HEK293T (cell line): Measurements from ENCODE around the gene LRRC59.

Source experiments
- BHLHE40 ChIP-seq: fragments of 450-650 bp; IDR thresholded peaks from 2 replicates; pipeline ENCODE4 v1.6.1; 2016; ENCODE audit warnings: mild to moderate bottlenecking, moderate library complexity, borderline replicate concordance
- CTBP1 ChIP-seq: fragments of 450-650 bp; IDR thresholded peaks from 2 replicates; pipeline ENCODE4 v1.6.1; 2016; ENCODE audit warnings: borderline replicate concordance
- ELF4 ChIP-seq: fragments of 450-650 bp; IDR thresholded peaks from 2 replicates; pipeline ENCODE4 v1.6.1; 2017; ENCODE audit warnings: antibody characterized with exemption
- FOXA1 ChIP-seq: fragments of 450-650 bp; IDR thresholded peaks from 2 replicates; pipeline ENCODE4 v1.6.1; 2016; ENCODE audit warnings: mild to moderate bottlenecking
- FOXK2 ChIP-seq: fragments of 450-650 bp; IDR thresholded peaks from 2 replicates; pipeline ENCODE4 v1.6.1; 2016; ENCODE audit warnings: mild to moderate bottlenecking
- FOXM1 ChIP-seq: fragments of 450-650 bp; IDR thresholded peaks from 2 replicates; pipeline ENCODE4 v1.6.1; 2017; ENCODE audit warnings: mild to moderate bottlenecking, borderline replicate concordance
- HDGF ChIP-seq: fragments of 450-650 bp; IDR thresholded peaks from 2 replicates; pipeline ENCODE4 v1.6.1; 2017; ENCODE audit warnings: antibody characterized with exemption, borderline replicate concordance
- L3MBTL2 ChIP-seq: fragments of 450-650 bp; conservative IDR thresholded peaks from 2 replicates; pipeline ENCODE4 v1.6.1; 2016; ENCODE audit warnings: mild to moderate bottlenecking
- LEF1 ChIP-seq: fragments of 450-650 bp; IDR thresholded peaks from 2 replicates; pipeline ENCODE4 v1.6.1; 2017; ENCODE audit warnings: mild to moderate bottlenecking, borderline replicate concordance
- NFRKB ChIP-seq: fragments of 450-650 bp; IDR thresholded peaks from 2 replicates; pipeline ENCODE4 v1.6.1; 2016; ENCODE audit warnings: mild to moderate bottlenecking, moderate library complexity
- SP1 ChIP-seq: fragments of 450-650 bp; IDR thresholded peaks from 2 replicates; pipeline ENCODE4 v1.6.1; 2017
- SUZ12 ChIP-seq: fragments of 450-650 bp; IDR thresholded peaks from 2 replicates; pipeline ENCODE4 v1.6.1; 2016; ENCODE audit warnings: mild to moderate bottlenecking
- TARDBP ChIP-seq: fragments of 450-650 bp; IDR thresholded peaks from 2 replicates; pipeline ENCODE4 v1.6.1; 2016
- TF ChIP-seq, protein P1 (sequence below): fragments of 450-650 bp; IDR thresholded peaks from 2 replicates; pipeline ENCODE4 v1.6.1; 2016

DNA sequence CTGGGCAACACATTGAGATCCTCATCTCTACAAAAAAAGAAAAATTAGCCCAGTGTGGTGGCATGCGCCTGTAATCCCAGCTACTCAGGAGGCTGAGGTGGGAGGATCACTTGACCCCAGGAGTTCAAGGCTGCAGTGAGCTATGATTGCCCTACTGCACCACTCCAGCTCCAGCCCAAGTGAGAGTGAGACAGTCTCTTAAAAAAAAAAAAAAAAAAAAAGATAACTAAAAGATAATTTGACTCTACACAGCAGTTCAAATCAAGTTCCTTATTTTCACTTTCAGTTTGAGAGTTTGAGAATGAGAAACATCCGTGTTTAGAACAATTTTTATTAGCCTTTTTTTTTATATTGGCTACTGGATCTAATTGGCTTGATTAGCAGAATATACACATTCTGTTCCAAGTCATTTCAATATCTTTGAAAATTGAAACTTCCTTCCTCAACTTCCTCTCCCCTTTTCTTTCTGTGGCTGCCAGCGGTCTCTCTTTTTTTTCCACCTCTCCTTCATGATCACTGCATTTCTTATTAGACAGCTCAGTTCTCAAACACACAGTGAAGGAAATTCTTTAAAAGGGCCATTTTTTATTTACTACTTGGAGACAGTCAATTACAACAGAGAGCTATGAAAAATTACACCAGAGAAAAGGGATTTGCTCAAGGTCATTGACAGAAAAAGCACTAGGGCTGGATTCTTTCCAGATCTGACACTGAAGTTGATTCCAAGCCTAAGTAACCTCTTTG lies 24.2 kb upstream of the LRRC59 start:
- TF ChIP-seq LEF1 (no peak), HDGF (no peak), FOXK2 (no peak), FOXM1 (no peak), ELF4 (no peak), SP1 (no peak), FOXA1 (no peak), SUZ12 (no peak), CTBP1 (no peak), BHLHE40 (no peak), TARDBP (no peak), L3MBTL2 (no peak), NFRKB (no peak)
- TF ChIP-seq, protein P1, sequence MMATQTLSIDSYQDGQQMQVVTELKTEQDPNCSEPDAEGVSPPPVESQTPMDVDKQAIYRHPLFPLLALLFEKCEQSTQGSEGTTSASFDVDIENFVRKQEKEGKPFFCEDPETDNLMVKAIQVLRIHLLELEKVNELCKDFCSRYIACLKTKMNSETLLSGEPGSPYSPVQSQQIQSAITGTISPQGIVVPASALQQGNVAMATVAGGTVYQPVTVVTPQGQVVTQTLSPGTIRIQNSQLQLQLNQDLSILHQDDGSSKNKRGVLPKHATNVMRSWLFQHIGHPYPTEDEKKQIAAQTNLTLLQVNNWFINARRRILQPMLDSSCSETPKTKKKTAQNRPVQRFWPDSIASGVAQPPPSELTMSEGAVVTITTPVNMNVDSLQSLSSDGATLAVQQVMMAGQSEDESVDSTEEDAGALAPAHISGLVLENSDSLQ: no peak
